Gastroesophageal sphincter (tissue), 4 donors: ENCODE measurements around the gene LMX1B. TPM values are rescaled to one million over a fixed set of nuclear protein-coding genes. Genes with fewer than 3 reads are reported as not detected.
"Not testable (repeated sequence)": the region's sequence is repeated elsewhere in the genome, so short reads cannot be mapped to it uniquely, and the experiment has no call there.

Experiments used
- ATAC-seq: fragments of 150-250 bp; one replicate; pipeline ENCODE4 v1.9.1; 2016; ENCODE audit warnings: mild to moderate bottlenecking, moderate library complexity
- H3K27ac ChIP-seq, 4 donors: fragments of 200-600 bp; sonication (generic) in 3 of 4; 1 replicate in 3 of 4; 2 replicates in 1 of 4; pipeline ENCODE4 v1.5.1; 2016 to 2019
- H3K27me3 ChIP-seq: fragments of 200-600 bp; sonication (generic); one replicate; pipeline ENCODE4 v1.5.1; 2019
- H3K36me3 ChIP-seq, 2 donors: fragments of 200-600 bp; sonication (generic); one replicate each; pipeline ENCODE4 v1.5.1; 2019; ENCODE audit warnings: control low read depth in 1 of 2
- H3K4me1 ChIP-seq, 3 donors: fragments of 200-600 bp; sonication (generic); 1 replicate in 2 of 3; 2 replicates in 1 of 3; pipeline ENCODE4 v1.5.1; 2016 to 2019; ENCODE audit warnings: control low read depth in 2 of 3
- H3K4me3 ChIP-seq, 2 donors: fragments of 200-600 bp; sonication (generic); one replicate each; pipeline ENCODE4 v1.5.1; 2019; ENCODE audit warnings: mild to moderate bottlenecking in 1 of 2, moderate library complexity in 1 of 2
- H3K9me3 ChIP-seq, 3 donors: fragments of 200-600 bp; sonication (generic); one replicate each; pipeline ENCODE4 v1.5.1; 2017 to 2019; ENCODE audit warnings: control low read depth in 2 of 3
- CTCF ChIP-seq, 4 experiments: fragments of 200-600 bp in 2 of 4; fragments of 450-650 bp in 2 of 4; sonication (generic) in 1 of 4; IDR thresholded peaks; one replicate each; pipeline ENCODE4 v1.5.1; 2017 to 2019; ENCODE audit warnings: antibody characterized with exemption in 4 of 4, mild to moderate bottlenecking in 2 of 4, moderate library complexity in 2 of 4
- EP300 ChIP-seq: sonication (generic); formaldehyde crosslinking; IDR thresholded peaks from one replicate; pipeline ENCODE4 v1.6.1; 2017; ENCODE audit warnings: antibody characterized with exemption, mild to moderate bottlenecking
- POLR2A ChIP-seq, 2 donors: fragments of 450-650 bp; IDR thresholded peaks; one replicate each; pipeline ENCODE4 v1.6.1; 2017; ENCODE audit warnings: antibody characterized with exemption in 2 of 2, mild to moderate bottlenecking in 2 of 2, moderate library complexity in 1 of 2
- POLR2AphosphoS5 ChIP-seq: sonication (generic); formaldehyde crosslinking; IDR thresholded peaks from one replicate; pipeline ENCODE4 v1.6.1; 2017; ENCODE audit warnings: antibody characterized with exemption
- WGBS, 2 donors: methylation state at CpG; one replicate each; pipeline ENCODE4 v1.1.5; 2018; ENCODE audit warnings: low coverage in 1 of 2; 5-methylcytosine and 5-hydroxymethylcytosine counted together
- total RNA-seq, 4 donors: library from RNA; depleted of rRNA; stranded (reverse); fragments of >200 nt; gene quantifications; one replicate each; pipeline ENCODE4 v1.1.0, GENCODE V29; 2016

LMX1B gene
- total RNA-seq, 4 donors from 2014 or later, result 0.13 to 0.58 (median 0.27) TPM

DNA sequence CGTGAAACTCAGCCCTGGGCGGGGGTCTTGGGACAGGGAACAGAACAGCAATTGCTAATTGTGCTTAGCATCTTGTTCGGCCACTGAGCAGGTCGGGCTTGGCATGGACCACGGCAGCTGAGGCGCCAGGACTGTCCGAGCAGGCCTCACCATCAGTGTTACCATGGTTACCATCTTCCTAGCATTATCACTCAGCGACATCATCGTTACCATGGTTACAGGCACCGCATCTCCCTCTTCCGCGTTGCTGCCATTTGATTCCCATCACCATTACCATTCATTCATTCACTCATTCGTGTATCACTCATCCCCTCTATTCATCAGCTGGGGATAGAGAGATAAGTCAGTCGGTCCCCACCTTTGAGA is 110.1 kb downstream of the LMX1B start:
- Histone ChIP-seq H3K27me3 (peaks cover 24% of the 10 kb centered on the region), H3K27ac (peak overlapping the region in 3 of 4 donors; percentile 80 to 88 (median 84)), H3K4me3 (peak overlapping the region in 1 of 2 donors; percentile 74)

DNA sequence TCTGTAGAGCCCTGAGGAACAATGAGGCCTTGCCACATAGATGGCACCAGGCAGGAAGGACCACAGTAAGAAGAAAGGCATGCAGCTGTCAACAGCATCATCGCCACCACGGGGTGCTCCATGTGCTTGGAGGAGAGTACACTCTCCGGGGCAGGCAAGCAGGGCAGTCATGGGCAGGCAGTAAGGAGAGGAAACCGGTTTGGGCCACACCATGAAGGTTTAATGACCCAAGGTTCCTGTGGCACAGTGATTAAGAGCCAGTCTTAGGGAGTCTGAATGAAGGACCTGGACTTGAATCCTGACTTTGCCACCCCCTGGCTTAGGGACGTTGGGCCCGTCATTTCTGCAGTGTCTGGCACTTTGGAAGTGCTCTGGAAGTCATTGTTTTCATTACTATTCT is 110.5 kb downstream of the LMX1B start:
- no peak for ATAC-seq

More for the DNA sequence above, 110.1 kb downstream of the LMX1B start:
- H3K9me3 ChIP-seq, result no peaks in the 10 kb centered on the region
- 26 to 46% methylated on average over 10 to 12 of the region's 14 CpGs for WGBS, 2 donors
- H3K4me1 ChIP-seq, result peaks cover 0 to 25% (median 4%) of the 10 kb centered on the region in 3 donors
- ATAC-seq, result no peak
- no peak for TF ChIP-seq CTCF (IDR thresholded peaks at IDR 0.05)
- no peak for TF ChIP-seq POLR2A (IDR thresholded peaks at IDR 0.05)
- no peak for TF ChIP-seq POLR2AphosphoS5
- TF ChIP-seq EP300, result no peak
- no peaks in the 10 kb centered on the region for H3K36me3 ChIP-seq

DNA sequence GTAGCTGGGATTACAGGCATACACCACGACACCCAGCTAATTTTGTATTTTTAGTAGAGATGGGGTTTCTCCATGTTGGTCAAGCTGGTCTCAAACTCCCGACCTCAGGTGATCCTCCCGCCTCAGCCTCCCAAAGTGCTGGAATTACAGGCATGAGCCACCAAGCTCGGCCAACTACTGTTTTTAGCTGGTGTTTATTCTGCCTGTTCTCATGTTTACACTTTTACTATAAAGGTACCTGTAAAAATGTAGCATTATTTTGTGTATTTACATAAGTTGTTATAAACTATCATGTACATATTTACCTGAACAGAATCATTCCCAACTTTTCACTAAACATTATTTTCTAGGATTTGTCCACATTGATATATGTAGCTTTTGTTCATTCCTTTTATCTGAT is 111.8 kb downstream of the LMX1B start:
- 70 to 83% methylated on average over 4 of the region's 4 CpGs for WGBS, 2 donors
- ATAC-seq, result not testable (repeated sequence)
- H3K27me3 ChIP-seq, result peaks cover 15% of the 10 kb centered on the region

More for the DNA sequence above, 110.5 kb downstream of the LMX1B start:
- 44 to 45% methylated on average over 2 to 5 of the region's 6 CpGs for WGBS, 2 donors
- peaks cover 0 to 25% (median 4%) of the 10 kb centered on the region in 3 donors for H3K4me1 ChIP-seq
- TF ChIP-seq EP300, result no peak
- no peak for TF ChIP-seq POLR2A (IDR thresholded peaks at IDR 0.05)
- TF ChIP-seq CTCF (IDR thresholded peaks at IDR 0.05), result no peak
- no peak for TF ChIP-seq POLR2AphosphoS5
- H3K36me3 ChIP-seq, result no peaks in the 10 kb centered on the region
- no peak overlapping the region for H3K4me3 ChIP-seq
- H3K9me3 ChIP-seq, result no peaks in the 10 kb centered on the region
- peaks cover 24% of the 10 kb centered on the region for H3K27me3 ChIP-seq
- H3K27ac ChIP-seq, result no peak overlapping the region

GRCh38 chr9:126728210-126728609 is 114.5 kb downstream of the LMX1B start:
- not testable (repeated sequence) for H3K27ac ChIP-seq, H3K4me3 ChIP-seq, H3K36me3 ChIP-seq, ATAC-seq, H3K9me3 ChIP-seq, H3K4me1 ChIP-seq
- 81 to 82% methylated on average over 3 to 6 of the region's 8 CpGs for WGBS, 2 donors
- H3K27me3 ChIP-seq, result peaks cover 17% of the 10 kb centered on the region

More for the DNA sequence above, 111.8 kb downstream of the LMX1B start:
- H3K4me1 ChIP-seq, result peaks cover 0 to 25% (median 4%) of the 10 kb centered on the region in 3 donors
- not testable (repeated sequence) for H3K9me3 ChIP-seq, H3K36me3 ChIP-seq, H3K27ac ChIP-seq, H3K4me3 ChIP-seq

- not testable (repeated sequence) for H3K27ac ChIP-seq, ATAC-seq
- peaks cover 0 to 13% (median 0%) of the 10 kb centered on the region in 3 donors for H3K9me3 ChIP-seq
These were observed 116.9 kb downstream of the LMX1B start for GRCh38 chr9:126730592-126730991.

GRCh38 chr9:126733005-126733404 is 119.3 kb downstream of the LMX1B start:
- peaks cover 28% of the 10 kb centered on the region for H3K27me3 ChIP-seq
- no peak overlapping the region for H3K4me3 ChIP-seq
- TF ChIP-seq POLR2A (IDR thresholded peaks at IDR 0.05), result no peak
- TF ChIP-seq CTCF (IDR thresholded peaks at IDR 0.05), result no peak
- TF ChIP-seq EP300, result no peak
- no peak for TF ChIP-seq POLR2AphosphoS5
- no peak overlapping the region for H3K27ac ChIP-seq
- H3K9me3 ChIP-seq, result peaks cover 0 to 26% (median 0%) of the 10 kb centered on the region in 3 donors
- no peaks in the 10 kb centered on the region for H3K36me3 ChIP-seq
- WGBS, 2 donors, result 73 to 92% methylated on average over 3 of the region's 3 CpGs
- no peaks in the 10 kb centered on the region for H3K4me1 ChIP-seq
- ATAC-seq, result no peak

More at GRCh38 chr9:126730592-126730991, 116.9 kb downstream of the LMX1B start:
- 80% methylated on average over 4 of the region's 8 CpGs; no CpG with 5 or more reads in 1 of the 2 donors for WGBS, 2 donors
- not testable (repeated sequence) for H3K4me1 ChIP-seq, H3K4me3 ChIP-seq, H3K36me3 ChIP-seq
- H3K27me3 ChIP-seq, result peaks cover 28% of the 10 kb centered on the region
